Osteocyte (in vitro differentiated cells): Measurements from ENCODE around the gene USP21. TPM values are rescaled to one million over a fixed set of nuclear protein-coding genes. Genes with fewer than 3 reads are reported as not detected.
A peak's percentile ranks its signal among the peaks of the same experiment; 100 is the strongest.

ENCODE experiments used
- DNase-seq: peaks from one replicate; pipeline ENCODE4 v3.0.0; 2021; ENCODE audit warnings: mixed read lengths; ENCODE audit not compliant: unreplicated experiment; ENCODE audit errors: extremely low spot score
- H3K27ac Mint-ChIP-seq: one replicate; pipeline ENCODE4 v1.8.0; 2021; ENCODE audit warnings: mild to moderate bottlenecking, mixed read lengths; ENCODE audit not compliant: unreplicated experiment
- H3K27me3 Mint-ChIP-seq: one replicate; pipeline ENCODE4 v1.8.0; 2021; ENCODE audit warnings: mixed read lengths; ENCODE audit not compliant: unreplicated experiment
- H3K36me3 Mint-ChIP-seq: one replicate; pipeline ENCODE4 v1.8.0; 2021; ENCODE audit warnings: mixed read lengths; ENCODE audit not compliant: unreplicated experiment
- H3K4me1 Mint-ChIP-seq: one replicate; pipeline ENCODE4 v1.8.0; 2021; ENCODE audit warnings: mixed read lengths; ENCODE audit not compliant: unreplicated experiment
- H3K4me3 Mint-ChIP-seq: one replicate; pipeline ENCODE4 v1.8.0; 2021; ENCODE audit warnings: mild to moderate bottlenecking, moderate library complexity, mixed read lengths; ENCODE audit not compliant: unreplicated experiment
- H3K9me3 Mint-ChIP-seq: one replicate; pipeline ENCODE4 v1.8.0; 2021; ENCODE audit warnings: mixed read lengths; ENCODE audit not compliant: unreplicated experiment
- total RNA-seq: library from RNA; stranded (reverse); gene quantifications from 2 replicates; pipeline ENCODE4 v1.2.1, GENCODE V29; 2021
- TF ChIP-seq, protein P1 (sequence below): fragments of 200-600 bp; sonication (generic); IDR thresholded peaks from 2 replicates; pipeline ENCODE4 v1.5.0; 2021; ENCODE audit warnings: antibody characterized with exemption, mild to moderate bottlenecking, moderate library complexity

The USP21 gene
- total RNA-seq, 1 donor from 2014 or later, result 27.5 TPM

DNA sequence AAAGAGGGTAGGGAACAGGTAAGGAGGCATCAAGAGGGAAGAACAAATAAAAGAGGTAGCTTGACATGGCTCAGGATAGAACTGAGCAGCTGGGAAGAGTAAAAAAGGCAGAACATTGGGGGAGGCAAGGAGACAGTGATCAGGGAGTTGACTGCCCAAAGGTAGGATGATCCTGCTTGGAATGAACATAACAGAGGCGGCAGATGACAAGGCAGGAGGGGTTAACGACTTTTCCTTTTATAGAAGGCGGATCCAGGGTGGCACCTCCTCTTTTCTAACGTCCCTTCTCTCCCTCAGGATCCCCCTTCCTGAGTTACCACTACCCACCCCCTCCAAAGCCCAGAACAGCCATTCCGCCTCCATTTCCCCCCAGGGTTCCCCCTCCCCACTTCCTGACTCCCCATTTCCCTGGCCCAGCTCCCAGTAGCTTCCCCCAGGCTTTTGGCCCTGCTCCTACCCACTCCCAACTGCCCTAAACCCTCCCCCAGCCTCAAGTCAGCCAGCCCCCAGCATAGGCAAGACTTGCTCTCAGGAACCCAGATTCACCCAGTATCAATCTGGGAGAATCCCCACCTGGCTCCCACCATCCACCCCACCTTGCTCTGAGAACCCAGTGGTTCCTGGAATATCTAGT lies 40.3 kb downstream of the USP21 start:
- TF ChIP-seq, protein P1, sequence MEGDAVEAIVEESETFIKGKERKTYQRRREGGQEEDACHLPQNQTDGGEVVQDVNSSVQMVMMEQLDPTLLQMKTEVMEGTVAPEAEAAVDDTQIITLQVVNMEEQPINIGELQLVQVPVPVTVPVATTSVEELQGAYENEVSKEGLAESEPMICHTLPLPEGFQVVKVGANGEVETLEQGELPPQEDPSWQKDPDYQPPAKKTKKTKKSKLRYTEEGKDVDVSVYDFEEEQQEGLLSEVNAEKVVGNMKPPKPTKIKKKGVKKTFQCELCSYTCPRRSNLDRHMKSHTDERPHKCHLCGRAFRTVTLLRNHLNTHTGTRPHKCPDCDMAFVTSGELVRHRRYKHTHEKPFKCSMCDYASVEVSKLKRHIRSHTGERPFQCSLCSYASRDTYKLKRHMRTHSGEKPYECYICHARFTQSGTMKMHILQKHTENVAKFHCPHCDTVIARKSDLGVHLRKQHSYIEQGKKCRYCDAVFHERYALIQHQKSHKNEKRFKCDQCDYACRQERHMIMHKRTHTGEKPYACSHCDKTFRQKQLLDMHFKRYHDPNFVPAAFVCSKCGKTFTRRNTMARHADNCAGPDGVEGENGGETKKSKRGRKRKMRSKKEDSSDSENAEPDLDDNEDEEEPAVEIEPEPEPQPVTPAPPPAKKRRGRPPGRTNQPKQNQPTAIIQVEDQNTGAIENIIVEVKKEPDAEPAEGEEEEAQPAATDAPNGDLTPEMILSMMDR, result no peak
- Mint-ChIP-seq H3K4me3 (no peak overlapping the region), H3K27ac (peak overlapping the region; percentile 86), H3K36me3 (peaks cover 8% of the 10 kb centered on the region), H3K9me3 (no peaks in the 10 kb centered on the region), H3K27me3 (no peaks in the 10 kb centered on the region), H3K4me1 (peaks cover 72% of the 10 kb centered on the region)
- no peak for DNase-seq

DNA sequence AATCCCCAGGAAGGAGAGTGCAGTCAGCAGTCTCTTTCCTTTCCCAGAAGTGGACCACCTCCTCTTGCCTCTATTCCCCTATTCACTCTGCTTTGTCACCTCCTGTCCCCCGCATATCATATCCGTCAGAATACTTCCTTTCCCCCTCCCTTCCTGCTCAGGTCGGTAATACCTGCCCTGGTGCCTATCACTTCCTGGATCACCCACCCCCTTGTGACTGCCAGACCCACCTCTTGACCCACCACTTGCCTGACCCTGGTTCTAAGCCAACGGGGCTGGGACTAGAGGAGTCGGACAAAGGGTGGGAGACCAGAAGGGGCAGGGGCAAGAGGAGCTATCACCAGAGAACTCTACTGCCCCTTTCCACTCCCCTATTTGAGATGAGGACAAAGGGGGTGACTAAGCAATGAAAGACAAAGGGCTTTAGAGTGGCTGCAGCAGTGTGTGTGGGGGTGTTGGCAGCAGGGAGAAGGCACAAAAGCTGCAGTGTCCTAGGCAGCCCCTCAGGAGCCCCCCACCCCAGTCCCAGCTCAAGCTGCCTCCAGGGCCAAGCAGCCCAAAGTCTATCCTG lies 41.2 kb downstream of the USP21 start:
- H3K36me3 Mint-ChIP-seq, result peaks cover 11% of the 10 kb centered on the region
- H3K27me3 Mint-ChIP-seq, result no peaks in the 10 kb centered on the region
- no peaks in the 10 kb centered on the region for H3K9me3 Mint-ChIP-seq
- TF ChIP-seq, protein P1, result no peak
- no peak overlapping the region for H3K4me3 Mint-ChIP-seq
- peak overlapping the region; percentile 96 for H3K27ac Mint-ChIP-seq
- DNase-seq, result no peak
- H3K4me1 Mint-ChIP-seq, result peaks cover 74% of the 10 kb centered on the region

DNA sequence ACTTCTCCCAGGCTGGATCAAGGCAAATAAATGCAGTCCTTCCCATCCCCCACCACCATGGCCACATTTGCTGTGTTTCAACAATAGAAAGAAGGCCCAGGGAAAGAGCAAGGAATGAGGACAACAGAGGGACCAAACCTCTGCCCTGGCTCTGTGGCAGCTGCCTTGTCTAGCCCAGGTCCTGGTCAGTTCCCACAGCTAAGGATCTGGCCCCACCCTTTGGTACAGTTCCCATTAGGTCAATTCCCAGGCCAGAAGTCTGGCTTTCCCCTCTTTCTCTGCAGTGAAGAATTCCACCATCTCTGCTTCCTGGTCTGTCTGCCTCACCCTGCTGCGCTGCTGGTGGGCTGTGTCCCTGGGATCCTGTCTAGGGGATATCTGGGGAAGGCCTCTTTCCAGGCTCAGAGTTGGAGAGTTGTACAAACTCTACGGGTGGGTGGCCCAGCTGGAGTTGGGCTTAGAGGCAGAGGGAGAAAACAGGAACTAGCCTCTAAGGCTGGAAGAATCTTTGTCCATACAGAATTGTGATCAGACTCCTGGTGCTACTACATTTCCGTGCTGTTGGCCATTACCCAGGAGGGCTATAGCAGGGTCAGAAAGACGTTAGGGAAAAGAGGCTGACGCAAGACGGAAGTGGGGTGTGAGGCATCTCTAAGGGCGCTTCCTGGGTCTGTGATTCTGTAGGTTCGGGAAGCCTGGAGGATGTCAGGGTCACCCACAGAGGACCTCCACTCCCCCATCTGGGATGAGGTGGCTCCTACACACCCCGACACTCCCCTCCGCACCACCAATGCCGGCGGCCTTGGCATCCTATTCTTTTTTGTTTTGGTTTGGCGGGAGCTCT lies 41.9 kb downstream of the USP21 start:
- Mint-ChIP-seq H3K9me3 (no peaks in the 10 kb centered on the region), H3K4me3 (peak overlapping the region; percentile 91), H3K4me1 (peaks cover 72% of the 10 kb centered on the region), H3K27ac (peak overlapping the region; percentile 96), H3K36me3 (peaks cover 14% of the 10 kb centered on the region), H3K27me3 (no peaks in the 10 kb centered on the region)
- TF ChIP-seq, protein P1, result no peak
- DNase-seq, result no peak

DNA sequence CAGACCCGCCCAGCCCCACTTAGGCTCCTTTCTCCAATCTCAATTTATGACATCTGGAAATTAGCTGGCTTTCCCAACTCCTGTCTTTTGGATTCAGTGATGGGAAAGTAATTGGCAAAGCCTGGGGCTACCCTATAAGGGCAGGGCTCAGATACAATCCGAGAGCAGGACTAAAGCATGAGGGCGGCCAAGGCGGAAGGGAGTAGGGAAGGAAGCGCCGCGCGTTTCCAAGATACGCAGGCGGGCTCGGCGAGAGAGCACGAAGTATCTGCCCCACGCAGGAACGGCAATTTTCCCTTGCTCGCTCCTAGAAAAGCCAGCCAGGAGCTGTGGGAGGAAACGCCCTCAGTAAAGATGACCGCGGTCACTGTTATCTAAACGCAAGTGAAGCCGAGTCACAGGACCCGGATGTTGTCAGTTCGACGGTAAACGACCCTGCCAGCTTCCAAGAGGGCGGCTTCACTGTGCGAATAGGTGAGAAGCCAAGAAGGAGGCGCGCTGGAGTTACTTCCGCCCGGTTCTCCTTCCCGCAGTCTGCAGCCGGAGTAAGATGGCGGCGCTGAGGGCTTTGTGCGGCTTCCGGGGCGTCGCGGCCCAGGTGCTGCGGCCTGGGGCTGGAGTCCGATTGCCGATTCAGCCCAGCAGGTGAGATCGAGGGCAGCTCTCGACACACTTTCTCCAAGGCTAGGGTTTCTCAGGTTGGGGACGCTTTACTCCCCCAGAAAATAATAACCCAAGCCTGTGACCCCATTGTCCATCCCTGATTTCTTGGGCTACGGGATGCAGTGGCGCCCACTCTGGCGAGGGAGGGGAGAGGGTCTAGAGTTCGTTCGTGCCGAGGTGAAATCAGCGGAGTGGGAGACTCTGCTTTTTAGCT lies 42.8 kb downstream of the USP21 start, which contains the start of gene NDUFS2:
Gene NDUFS2 (plus strand): TSS at position 532 of the 877 bp plus-strand sequence. CDS start 19 bp downstream, at position 551.
- Mint-ChIP-seq H3K4me1 (peaks cover 68% of the 10 kb centered on the region), H3K4me3 (peak within 1 kb of the TSS; percentile 91)

More for the DNA sequence above, 42.8 kb downstream of the USP21 start, which contains the start of gene NDUFS2:
- H3K27me3 Mint-ChIP-seq, result no peaks in the 10 kb centered on the region
- TF ChIP-seq, protein P1, result peak; percentile 40
- DNase-seq, result peak; percentile 97
- H3K36me3 Mint-ChIP-seq, result peaks cover 17% of the 10 kb centered on the region
- H3K27ac Mint-ChIP-seq, result peak within 1 kb of the TSS; percentile 96
- no peaks in the 10 kb centered on the region for H3K9me3 Mint-ChIP-seq
